ENCODE measurements around the gene CYTH2.
"Not testable (repeated sequence)": the region's sequence is repeated elsewhere in the genome, so short reads cannot be mapped to it uniquely, and the experiment has no call there.

Gene CYTH2

DNA sequence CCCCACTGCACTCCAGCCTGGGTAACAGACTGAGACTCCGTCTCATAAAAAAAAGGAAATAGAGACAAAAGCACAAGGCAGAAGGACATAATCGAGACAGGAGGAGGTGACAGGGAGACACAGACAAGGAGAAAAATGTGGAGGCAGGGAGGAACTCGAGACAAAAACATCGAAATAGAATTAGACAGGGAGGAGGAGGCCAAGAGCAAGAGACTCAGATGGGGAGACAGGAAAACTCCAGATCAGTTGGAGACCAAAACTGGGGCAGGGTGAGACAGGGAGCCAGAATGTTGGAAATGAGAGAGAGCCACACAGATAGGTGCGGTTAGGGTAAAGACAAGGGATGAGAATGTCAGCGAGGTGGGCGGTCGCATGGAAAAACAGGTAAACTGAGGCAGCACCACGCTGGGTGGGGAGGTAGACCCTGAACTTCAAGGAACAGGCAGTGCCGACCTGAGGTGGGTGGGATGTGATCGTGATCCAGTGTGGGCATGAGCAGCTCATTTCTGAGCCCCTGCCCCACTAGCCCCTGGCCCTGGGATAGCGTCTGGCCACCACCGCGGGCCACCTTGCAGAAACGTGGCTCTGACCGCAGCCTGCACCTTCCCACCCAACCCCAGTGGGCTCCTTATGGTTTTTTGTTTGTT, 15.2 kb downstream of the CYTH2 start:
- no peaks in the 10 kb centered on the region for H3K9me3 ChIP-seq
- TF ChIP-seq, protein P1, sequence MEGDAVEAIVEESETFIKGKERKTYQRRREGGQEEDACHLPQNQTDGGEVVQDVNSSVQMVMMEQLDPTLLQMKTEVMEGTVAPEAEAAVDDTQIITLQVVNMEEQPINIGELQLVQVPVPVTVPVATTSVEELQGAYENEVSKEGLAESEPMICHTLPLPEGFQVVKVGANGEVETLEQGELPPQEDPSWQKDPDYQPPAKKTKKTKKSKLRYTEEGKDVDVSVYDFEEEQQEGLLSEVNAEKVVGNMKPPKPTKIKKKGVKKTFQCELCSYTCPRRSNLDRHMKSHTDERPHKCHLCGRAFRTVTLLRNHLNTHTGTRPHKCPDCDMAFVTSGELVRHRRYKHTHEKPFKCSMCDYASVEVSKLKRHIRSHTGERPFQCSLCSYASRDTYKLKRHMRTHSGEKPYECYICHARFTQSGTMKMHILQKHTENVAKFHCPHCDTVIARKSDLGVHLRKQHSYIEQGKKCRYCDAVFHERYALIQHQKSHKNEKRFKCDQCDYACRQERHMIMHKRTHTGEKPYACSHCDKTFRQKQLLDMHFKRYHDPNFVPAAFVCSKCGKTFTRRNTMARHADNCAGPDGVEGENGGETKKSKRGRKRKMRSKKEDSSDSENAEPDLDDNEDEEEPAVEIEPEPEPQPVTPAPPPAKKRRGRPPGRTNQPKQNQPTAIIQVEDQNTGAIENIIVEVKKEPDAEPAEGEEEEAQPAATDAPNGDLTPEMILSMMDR (IDR thresholded peaks at IDR 0.05): no peak
- DNase-seq: no peak
- peaks cover 0 to 31% (median 28%) of the 10 kb centered on the region in 4 donors for H3K4me1 ChIP-seq
- H3K27me3 ChIP-seq: peaks cover 0 to 4% of the 10 kb centered on the region in 2 donors
- no peaks in the 10 kb centered on the region for H3K36me3 ChIP-seq
- H3K27ac ChIP-seq: no peak overlapping the region
- no peak overlapping the region for H3K4me3 ChIP-seq
- intact Hi-C loops (cut with DNase I; ENCODE audit: low total_unique reads): no loop called here

DNA sequence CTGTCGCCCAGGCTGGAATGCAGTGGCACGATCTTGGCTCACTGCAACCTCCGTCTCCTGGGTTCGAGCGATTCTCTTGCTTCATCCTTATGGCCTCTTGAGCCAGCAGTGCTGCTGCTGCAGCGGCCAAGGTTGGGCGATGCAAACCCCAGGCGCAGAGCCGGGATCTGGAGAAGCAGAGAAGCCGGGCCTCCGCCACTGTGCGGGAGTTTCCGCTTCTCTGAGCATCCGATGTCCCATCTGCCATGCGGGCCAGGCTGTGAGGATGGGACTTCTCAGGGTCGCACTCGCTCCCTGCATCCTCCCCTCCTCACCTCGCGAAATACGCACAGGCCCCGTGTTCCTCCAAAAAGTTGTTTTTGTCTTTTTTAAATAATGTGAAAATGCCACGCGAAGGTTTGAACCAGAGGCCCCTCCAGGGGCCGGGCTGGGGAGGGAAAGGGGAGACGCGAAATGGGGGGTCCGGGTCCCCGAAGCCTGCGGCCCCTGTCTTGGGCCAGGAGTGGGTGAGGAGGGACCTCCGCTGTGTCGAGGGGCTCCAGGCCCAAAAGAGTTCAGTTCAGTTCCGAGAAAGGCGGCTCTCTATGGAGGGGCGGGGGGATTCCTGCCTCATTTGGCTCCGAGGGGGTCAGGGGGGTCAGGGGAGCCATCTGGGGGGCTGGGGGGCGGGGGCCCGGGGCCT, 15.9 kb downstream of the CYTH2 start:
- Histone ChIP-seq H3K27ac (no peak overlapping the region), H3K27me3 (peaks cover 0 to 4% of the 10 kb centered on the region in 2 donors), H3K36me3 (no peaks in the 10 kb centered on the region), H3K9me3 (no peaks in the 10 kb centered on the region), H3K4me3 (no peak overlapping the region), H3K4me1 (peaks cover 0 to 38% (median 25%) of the 10 kb centered on the region in 4 donors)
- TF ChIP-seq, protein P1 (IDR thresholded peaks at IDR 0.05): no peak
- DNase-seq: no peak
- intact Hi-C loops (cut with DNase I; ENCODE audit: low total_unique reads): no loop called here

DNA sequence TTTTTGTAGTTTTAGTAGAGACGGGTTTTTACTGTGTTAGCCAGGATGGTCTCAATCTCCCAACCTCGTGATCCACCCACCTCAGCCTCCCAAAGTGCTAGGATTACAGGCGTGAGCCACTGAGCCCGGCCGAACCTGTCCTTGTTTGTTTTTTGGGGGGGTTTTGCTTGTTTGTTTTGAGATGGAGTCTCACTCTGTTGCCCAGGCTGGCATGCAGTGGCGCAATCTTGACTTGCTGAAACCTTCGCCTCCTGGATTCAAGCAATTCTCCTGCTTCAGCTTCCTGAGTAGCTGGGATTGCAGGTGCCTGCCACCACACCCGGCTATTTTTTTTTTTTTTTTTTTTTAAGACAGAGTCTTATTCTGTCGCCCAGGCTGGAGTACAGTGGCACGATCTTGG, 17.5 kb downstream of the CYTH2 start:
- intact Hi-C loops (cut with DNase I; ENCODE audit: low total_unique reads); H3K9me3 ChIP-seq; H3K27ac ChIP-seq; H3K36me3 ChIP-seq; H3K4me3 ChIP-seq; DNase-seq: not testable (repeated sequence)
- peaks cover 0 to 45% (median 25%) of the 10 kb centered on the region in 4 donors for H3K4me1 ChIP-seq
- peaks cover 0 to 16% of the 10 kb centered on the region in 2 donors for H3K27me3 ChIP-seq

DNA sequence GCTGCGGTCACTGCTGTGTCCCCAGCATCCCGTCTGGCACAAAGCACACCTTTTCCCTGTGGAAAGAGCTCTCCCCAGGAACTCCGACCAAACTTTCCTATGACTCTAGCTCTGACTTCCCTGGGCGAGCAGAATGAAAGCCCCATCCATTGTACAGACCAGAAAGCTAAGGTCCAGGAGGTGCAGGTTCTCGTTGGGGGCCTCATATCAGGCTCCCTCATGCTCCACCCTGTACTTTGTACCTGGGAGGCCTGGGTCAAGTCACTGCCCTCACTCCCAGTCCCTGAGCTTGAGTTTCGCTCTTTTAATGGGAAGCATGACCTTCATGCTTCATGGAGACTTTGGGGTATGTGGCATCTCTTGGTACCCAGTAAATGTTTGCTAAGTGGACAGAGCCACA, 18.4 kb downstream of the CYTH2 start:
- intact Hi-C loops (cut with DNase I; ENCODE audit: low total_unique reads): no loop called here
- Histone ChIP-seq H3K27me3 (peaks cover 0 to 23% of the 10 kb centered on the region in 2 donors), H3K4me1 (peaks cover 0 to 48% (median 22%) of the 10 kb centered on the region in 4 donors), H3K27ac (peak overlapping the region; percentile 31 to 42), H3K36me3 (no peaks in the 10 kb centered on the region), H3K9me3 (no peaks in the 10 kb centered on the region), H3K4me3 (no peak overlapping the region)
- DNase-seq: no peak
- TF ChIP-seq, protein P1 (IDR thresholded peaks at IDR 0.05): no peak

DNA sequence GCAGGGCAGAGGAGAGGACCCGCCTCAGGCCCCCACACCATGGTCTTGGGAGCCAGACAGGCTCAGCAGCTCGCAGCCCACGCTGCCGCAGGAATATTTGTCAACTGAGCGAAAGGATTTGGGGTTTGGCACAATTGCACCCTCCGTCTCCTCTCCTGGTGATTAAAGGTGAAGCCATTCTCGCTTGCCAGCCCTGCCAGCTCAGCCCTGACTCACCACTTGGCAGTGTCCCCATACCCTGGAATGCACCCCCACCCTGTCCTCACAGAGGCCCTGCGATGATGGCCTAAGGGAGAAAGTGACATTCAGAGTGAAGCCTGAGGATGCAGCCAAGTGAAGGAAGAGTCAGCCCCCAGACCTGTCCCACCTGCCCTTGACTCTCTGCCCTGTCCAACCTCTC, 18.8 kb downstream of the CYTH2 start:
- Histone ChIP-seq H3K4me3 (no peak overlapping the region), H3K27ac (peak overlapping the region; percentile 31 to 42), H3K27me3 (peaks cover 0 to 25% of the 10 kb centered on the region in 2 donors), H3K9me3 (no peaks in the 10 kb centered on the region), H3K4me1 (peaks cover 0 to 52% (median 24%) of the 10 kb centered on the region in 4 donors), H3K36me3 (no peaks in the 10 kb centered on the region)
- TF ChIP-seq, protein P1 (IDR thresholded peaks at IDR 0.05): no peak
- DNase-seq: peak in 1 of 2 donors; percentile 89
- intact Hi-C loops (cut with DNase I; ENCODE audit: low total_unique reads): no loop called here

DNA sequence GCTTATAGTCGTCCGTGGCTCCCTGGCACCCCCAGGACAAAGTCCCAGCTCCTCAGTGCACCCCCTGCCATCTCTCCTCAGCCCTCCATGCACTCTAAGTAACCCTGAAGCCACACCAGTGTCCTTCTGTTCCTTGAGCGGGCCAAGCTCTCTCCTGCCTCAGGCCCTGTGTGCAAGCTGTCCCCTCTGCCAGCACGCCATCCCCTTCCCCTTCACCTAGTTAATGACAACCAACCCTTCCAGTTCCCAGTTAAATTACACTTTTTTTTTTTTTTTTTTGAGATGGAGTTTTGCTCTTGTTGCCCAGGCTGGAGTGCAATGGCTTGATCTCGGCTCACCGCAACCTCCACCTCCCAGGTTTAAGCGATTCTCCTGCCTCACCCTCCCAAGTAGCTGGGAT, 19.3 kb downstream of the CYTH2 start:
- DNase-seq; H3K4me3 ChIP-seq; H3K36me3 ChIP-seq; intact Hi-C loops (cut with DNase I; ENCODE audit: low total_unique reads); H3K9me3 ChIP-seq: not testable (repeated sequence)
- H3K27ac ChIP-seq: peak overlapping the region; percentile 31 to 42
- peaks cover 0 to 31% of the 10 kb centered on the region in 2 donors for H3K27me3 ChIP-seq
- peaks cover 0 to 57% (median 26%) of the 10 kb centered on the region in 4 donors for H3K4me1 ChIP-seq
